ENCODE data around the gene MINDY4. TPM values are rescaled to one million over a fixed set of nuclear protein-coding genes. Genes with fewer than 3 reads are reported as not detected.

The MINDY4 gene
- total RNA-seq, 6 donors from 2014 or later = 7.7 to 43.0 (median 19.4) TPM

DNA sequence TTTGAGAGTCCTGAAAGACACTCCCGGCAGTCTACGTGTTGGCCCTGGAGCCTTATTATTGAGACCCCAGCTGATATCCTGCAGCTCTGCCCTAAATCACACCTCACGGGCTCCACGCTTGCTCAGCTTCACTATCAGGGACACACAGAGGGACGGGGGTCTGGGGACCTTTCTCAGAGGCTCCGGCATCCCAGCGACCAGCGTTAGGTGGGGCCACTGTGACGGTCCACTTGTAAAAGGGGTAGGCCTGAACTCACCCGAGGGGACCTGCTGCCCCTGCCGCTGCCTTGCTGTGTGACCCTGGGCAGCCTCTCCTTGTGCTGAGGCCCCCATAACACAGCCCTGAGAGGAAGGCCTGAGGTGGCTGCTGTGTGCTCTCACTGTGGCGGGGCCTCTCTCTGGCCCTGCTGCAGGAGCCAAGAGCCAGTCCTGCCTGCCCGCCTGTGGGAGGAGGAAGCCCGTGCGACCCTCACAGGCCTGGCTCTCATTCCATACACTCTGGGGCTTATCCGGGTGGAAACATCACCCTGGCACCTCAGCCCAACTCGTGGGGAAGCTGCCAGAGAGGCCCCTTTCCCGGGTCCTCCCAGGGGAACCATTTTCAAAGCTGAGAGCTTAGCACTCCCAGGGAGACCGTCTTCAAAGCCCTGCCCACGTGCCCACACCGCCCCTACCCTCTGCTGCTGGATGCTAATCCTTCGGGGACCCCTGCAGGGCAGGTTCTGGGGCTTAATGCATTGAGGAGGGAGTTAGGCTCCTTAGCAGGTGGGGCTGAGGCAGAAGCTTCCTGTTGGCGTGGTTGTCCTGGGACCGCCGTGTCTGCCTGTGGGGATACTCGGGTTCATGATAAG is 162.1 kb downstream of the MINDY4 start:
- Histone ChIP-seq H3K27ac (peak overlapping the region in 2 of 4 donors; percentile 65 to 68), H3K4me1 (peaks cover 14 to 32% (median 19%) of the 10 kb centered on the region in 4 donors), H3K36me3 (peaks cover 0 to 2% (median under 1%) of the 10 kb centered on the region in 4 donors), H3K9me3 (no peaks in the 10 kb centered on the region), H3K27me3 (no peaks in the 10 kb centered on the region), H3K4me3 (no peak overlapping the region)
- peak in 1 of 2 donors; percentile 52 for DNase-seq
- TF ChIP-seq POLR2AphosphoS5 (IDR thresholded peaks at IDR 0.05) (no peak), POLR2A (IDR thresholded peaks at IDR 0.05) (no peak), EP300 (IDR thresholded peaks at IDR 0.05) (no peak)
- TF ChIP-seq, protein P1, sequence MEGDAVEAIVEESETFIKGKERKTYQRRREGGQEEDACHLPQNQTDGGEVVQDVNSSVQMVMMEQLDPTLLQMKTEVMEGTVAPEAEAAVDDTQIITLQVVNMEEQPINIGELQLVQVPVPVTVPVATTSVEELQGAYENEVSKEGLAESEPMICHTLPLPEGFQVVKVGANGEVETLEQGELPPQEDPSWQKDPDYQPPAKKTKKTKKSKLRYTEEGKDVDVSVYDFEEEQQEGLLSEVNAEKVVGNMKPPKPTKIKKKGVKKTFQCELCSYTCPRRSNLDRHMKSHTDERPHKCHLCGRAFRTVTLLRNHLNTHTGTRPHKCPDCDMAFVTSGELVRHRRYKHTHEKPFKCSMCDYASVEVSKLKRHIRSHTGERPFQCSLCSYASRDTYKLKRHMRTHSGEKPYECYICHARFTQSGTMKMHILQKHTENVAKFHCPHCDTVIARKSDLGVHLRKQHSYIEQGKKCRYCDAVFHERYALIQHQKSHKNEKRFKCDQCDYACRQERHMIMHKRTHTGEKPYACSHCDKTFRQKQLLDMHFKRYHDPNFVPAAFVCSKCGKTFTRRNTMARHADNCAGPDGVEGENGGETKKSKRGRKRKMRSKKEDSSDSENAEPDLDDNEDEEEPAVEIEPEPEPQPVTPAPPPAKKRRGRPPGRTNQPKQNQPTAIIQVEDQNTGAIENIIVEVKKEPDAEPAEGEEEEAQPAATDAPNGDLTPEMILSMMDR (IDR thresholded peaks at IDR 0.05) = no peak
- WGBS, 2 donors = 74 to 87% methylated on average over 15 to 21 of the region's 26 CpGs
- no peak for ATAC-seq (ENCODE audit: low FRiP score in 2 of 2)

DNA sequence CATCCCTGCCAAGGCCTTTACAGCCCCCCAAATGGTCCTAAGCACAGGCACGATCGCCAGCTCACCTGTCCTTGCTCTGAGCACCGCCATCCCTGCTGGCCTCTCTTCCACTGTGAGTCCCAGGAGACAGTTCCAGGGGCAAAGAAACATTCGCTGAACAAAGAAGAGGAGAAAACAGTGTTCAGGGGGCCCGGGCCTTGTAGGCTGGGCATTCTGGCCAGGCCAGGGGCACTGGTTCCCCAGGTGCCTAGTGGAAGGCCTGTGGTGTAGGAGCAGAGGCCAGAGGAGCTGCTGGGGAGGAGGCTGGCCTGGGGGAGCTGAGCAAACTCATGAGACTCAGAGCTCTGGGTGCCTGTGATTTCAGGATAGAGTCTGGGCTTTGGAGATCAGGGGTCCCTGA is 163.0 kb downstream of the MINDY4 start:
- no peak overlapping the region for H3K4me3 ChIP-seq
- WGBS, 2 donors = 88 to 91% methylated on average over 5 of the region's 5 CpGs

DNA sequence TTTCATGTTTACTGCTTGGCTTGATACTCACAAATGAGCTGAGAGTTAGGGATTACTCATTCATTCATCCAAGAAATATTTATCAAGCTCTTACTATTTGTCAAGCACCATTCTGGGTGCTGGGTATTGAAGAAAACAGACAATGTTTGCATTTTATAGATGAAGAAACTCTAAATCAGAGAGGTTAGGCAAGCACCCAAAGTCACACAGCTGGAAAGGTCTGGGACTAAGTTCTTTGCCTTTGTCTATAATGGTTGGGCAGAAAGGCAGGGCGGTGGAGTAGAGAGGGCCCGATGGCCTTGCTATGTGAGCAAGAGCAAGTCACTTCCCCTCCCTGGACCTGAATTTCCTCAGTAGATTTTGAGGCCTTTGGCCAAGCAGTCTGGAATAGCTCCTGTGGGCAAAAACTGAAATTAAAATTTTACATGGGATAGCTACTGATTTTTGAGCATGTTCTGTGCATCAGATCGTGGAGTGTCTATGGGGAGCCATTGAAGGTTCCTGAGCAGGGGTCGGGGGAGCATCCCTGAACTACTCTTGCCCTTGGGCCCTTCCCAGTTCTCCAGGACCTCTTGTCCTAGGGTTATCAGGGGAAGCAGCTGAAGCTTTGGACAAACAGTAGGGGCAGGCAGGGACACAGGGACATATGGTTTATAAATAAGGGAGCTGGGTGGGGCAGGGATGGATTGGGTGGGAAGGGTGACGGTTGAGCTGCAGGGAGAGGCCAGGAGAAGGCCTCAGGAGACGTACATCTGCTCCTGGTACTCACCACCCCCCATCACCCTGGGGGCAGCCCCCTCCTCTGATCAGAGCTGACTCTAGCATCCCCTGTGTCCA is 163.7 kb downstream of the MINDY4 start:
- Histone ChIP-seq H3K36me3 (no peaks in the 10 kb centered on the region), H3K4me1 (peaks cover 14 to 33% (median 25%) of the 10 kb centered on the region in 4 donors), H3K4me3 (no peak overlapping the region), H3K9me3 (no peaks in the 10 kb centered on the region), H3K27me3 (no peaks in the 10 kb centered on the region), H3K27ac (peak overlapping the region; percentile 22 to 68 (median 56))
- no peak for TF ChIP-seq POLR2A (IDR thresholded peaks at IDR 0.05)
- peak in 1 of 2 donors; percentile 88 for TF ChIP-seq POLR2AphosphoS5 (IDR thresholded peaks at IDR 0.05)
- TF ChIP-seq, protein P1 (IDR thresholded peaks at IDR 0.05) = no peak
- peak in 2 of 4 donors; percentile 96 to 98 for TF ChIP-seq EP300 (IDR thresholded peaks at IDR 0.05)
- ATAC-seq (ENCODE audit: low FRiP score in 2 of 2) (no peak), DNase-seq (no peak)
- WGBS, 2 donors = 68 to 77% methylated on average over 6 of the region's 6 CpGs

More for the DNA sequence above, 163.0 kb downstream of the MINDY4 start:
- DNase-seq = peak in 1 of 2 donors; percentile 15
- ATAC-seq (ENCODE audit: low FRiP score in 2 of 2) = no peak
- peaks cover 14 to 37% (median 25%) of the 10 kb centered on the region in 4 donors for H3K4me1 ChIP-seq
- no peak for TF ChIP-seq EP300 (IDR thresholded peaks at IDR 0.05)
- TF ChIP-seq, protein P1 (IDR thresholded peaks at IDR 0.05) = no peak
- no peak for TF ChIP-seq POLR2AphosphoS5 (IDR thresholded peaks at IDR 0.05)
- no peak for TF ChIP-seq POLR2A (IDR thresholded peaks at IDR 0.05)
- peaks cover 0 to 2% (median 0%) of the 10 kb centered on the region in 4 donors for H3K36me3 ChIP-seq
- no peaks in the 10 kb centered on the region for H3K9me3 ChIP-seq
- H3K27me3 ChIP-seq = no peaks in the 10 kb centered on the region
- peak overlapping the region in 3 of 4 donors; percentile 22 to 68 (median 65) for H3K27ac ChIP-seq

DNA sequence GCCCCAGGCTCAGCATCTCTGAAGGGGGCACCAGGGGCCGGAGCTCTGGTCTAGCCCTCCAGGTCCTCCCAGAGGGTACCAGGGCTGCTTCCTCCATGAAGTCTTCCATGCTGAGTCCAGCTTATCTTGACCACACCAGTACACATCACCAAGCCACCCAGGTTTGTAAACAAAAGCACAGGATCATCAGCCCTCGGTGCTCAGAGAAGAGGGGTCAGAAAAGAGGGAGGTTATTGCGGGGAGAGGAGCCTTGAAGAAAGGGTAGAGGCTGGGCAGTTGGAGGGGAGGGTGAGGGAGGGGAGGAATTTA is 164.3 kb downstream of the MINDY4 start:
- TF ChIP-seq EP300 (IDR thresholded peaks at IDR 0.05) (no peak), POLR2AphosphoS5 (IDR thresholded peaks at IDR 0.05) (no peak)
- TF ChIP-seq, protein P1 (IDR thresholded peaks at IDR 0.05) = no peak
- Histone ChIP-seq H3K36me3 (no peaks in the 10 kb centered on the region), H3K27me3 (no peaks in the 10 kb centered on the region), H3K4me3 (no peak overlapping the region), H3K9me3 (no peaks in the 10 kb centered on the region), H3K27ac (peak overlapping the region in 2 of 4 donors; percentile 47 to 65), H3K4me1 (peaks cover 14 to 32% (median 25%) of the 10 kb centered on the region in 4 donors)
- 81 to 98% methylated on average over 3 of the region's 3 CpGs for WGBS, 2 donors
- ATAC-seq (ENCODE audit: low FRiP score in 2 of 2) (no peak), DNase-seq (peak in 1 of 2 donors; percentile 22)
